ENCODE measurements around the gene MVB12A. TPM values are rescaled to one million over a fixed set of nuclear protein-coding genes. Genes with fewer than 3 reads are reported as not detected.

Gene MVB12A
- total and polyA plus RNA-seq, 9 of the 15 experiments (the other 6 are each of a cell fraction or from before 2014, with no cell fraction given) = 1.2 to 46.2 (median 22.4) TPM

- intact Hi-C loops (cut with micrococcal nuclease) (loop anchor here (2.0 kb wide), 1 partner anchor 54 kb away; the partner anchor contains the start of gene CCDC194), in situ Hi-C loops (cut with MboI) (loop anchor here (5.0 kb wide), 1 partner anchor 409 kb away; the partner anchor contains the start of gene RPL18A)
- Histone ChIP-seq H3K9ac (ENCODE audit: insufficient read depth in 1 of 2, low read depth in 2 of 2, low read length in 2 of 2) (peak within 1 kb of the TSS in 1 of 2 experiments; percentile 89; a peak in 2 of 4 replicates), H3K79me2 (ENCODE audit: control insufficient read depth, insufficient read depth, low read length) (no peaks in the 10 kb centered on the region), H3K27ac (ENCODE audit: extremely low read depth, low read depth, low read length) (no peak within 1 kb of the TSS), H3K36me3 (ENCODE audit: control insufficient read depth, insufficient read depth, low read length) (no peaks in the 10 kb centered on the region), H3K27me3 (ENCODE audit: control insufficient read depth in 2 of 2, insufficient read depth in 2 of 2, low read length in 2 of 2) (peaks cover 0 to 10% of the 10 kb centered on the region in 2 experiments; a peak in 2 of 5 replicates), H3K9me3 (replicated peaks; ENCODE audit: control insufficient read depth, insufficient read depth, low read depth, low read length) (no peaks in the 10 kb centered on the region), H3K4me2 (ENCODE audit: insufficient read depth, low read length) (peak within 1 kb of the TSS; percentile 57; the same call in 1 of the 2 replicates), H4K20me1 (replicated peaks; ENCODE audit: control insufficient read depth, insufficient read depth, low read length) (no peaks in the 10 kb centered on the region), H3K4me1 (replicated peaks in 1 of 2; ENCODE audit: control insufficient read depth in 2 of 2, insufficient read depth in 2 of 2, low read length in 2 of 2) (peaks cover 9 to 27% of the 10 kb centered on the region in 2 experiments; a peak in 4 of 5 replicates), H3K9me1 (ENCODE audit: control insufficient read depth, insufficient read depth, low read length) (no peaks in the 10 kb centered on the region), H3K4me3 (peak within 1 kb of the TSS; percentile 43), H2AFZ (ENCODE audit: low read depth, low read length) (peak within 1 kb of the TSS; percentile 65; the same call in 1 of the 2 replicates)
- ATAC-seq (peak; percentile 85), FAIRE-seq (no peak), DNase-seq (ENCODE audit: extremely low read depth in 1 of 4, low spot score in 3 of 4) (peak; percentile 65 to 91 (median 84))
- BruUV-seq (replicated peaks) = no TSS peak
- ChIA-PET CTCF (ENCODE audit: low intra/inter-chr PET ratio) (interaction anchor here (0.6 to 1.1 kb wide), 2 partner anchors 54 to 1439 kb away, joined by 3 read pairs; no protein-coding TSS in a partner anchor), POLR2A (interaction anchor here (0.5 to 1.3 kb wide), 5 partner anchors 18 to 833 kb away, joined by 3 to 5 read pairs (median 4); partner anchors contain the start of genes JUND, MVB12A and PGLS)
- 3% methylated on average over 47 of the region's 81 CpGs for WGBS (ENCODE audit: insufficient coverage, low coverage, missing lambda C conversion rate)
- TF ChIP-seq HDAC2 (IDR thresholded peaks at IDR 0.05) (peak; percentile 37; the same call in 1 of the 2 replicates), ZNF609 (CRISPR knock-in tag; IDR thresholded peaks at IDR 0.05; ENCODE audit: borderline replicate concordance) (no peak), SRF (CRISPR knock-in tag; IDR thresholded peaks at IDR 0.05) (no peak), E2F6 (IDR thresholded peaks at IDR 0.05; ENCODE audit: borderline replicate concordance in 1 of 2, extremely low read depth in 1 of 2, insufficient read depth in 1 of 2, insufficient read length in 1 of 2, low read depth in 1 of 2, low read length in 1 of 2, poor library complexity in 1 of 2, severe bottlenecking in 1 of 2) (peak in 1 of 2 experiments; percentile 14), TARDBP (IDR thresholded peaks at IDR 0.05) (peak; percentile 70; the same call in 1 of the 2 replicates), NR2C1 (IDR thresholded peaks at IDR 0.05) (peak; percentile 88), NR2C1 (tag; IDR thresholded peaks at IDR 0.05) (peak; percentile 56; the same call in 1 of the 2 replicates), SMAD4 (CRISPR knock-in tag; conservative IDR thresholded peaks at IDR 0.05) (peak; percentile 43; the same call in 1 of the 2 replicates), ADNP (tag; IDR thresholded peaks at IDR 0.05) (peak; percentile 51), ZNF740 (CRISPR knock-in tag; IDR thresholded peaks at IDR 0.05) (peak; percentile 71; the same call in 1 of the 2 replicates), ZNF740 (tag; IDR thresholded peaks at IDR 0.05) (no peak), ZFX (CRISPR knock-in tag; IDR thresholded peaks at IDR 0.05) (peak; percentile 42)
These were observed 28.5 kb downstream of the MVB12A start, which contains the start of gene TMEM221 for GRCh38 chr19:17448131-17448967. TMEM221 (minus strand) TSS chr19:17448668; CDS start chr19:17448462, 206 bp downstream.
